A673 (cell line): Measurements from ENCODE around the gene PMFBP1. TPM values are rescaled to one million over a fixed set of nuclear protein-coding genes. Genes with fewer than 3 reads are reported as not detected.

Experiments used
- BruUV-seq: library from RNA; stranded (reverse); fragments of 400-500 nt; replicated peaks from 2 replicates; lab custom pipeline; 2021; lab: Mats Ljungman, UMichigan
- CTCF ChIA-PET: fragments of 300-600 bp; sonication (Branson Sonifier 250); formaldehyde crosslinking; loops from one replicate; lab custom pipeline; 2022; ENCODE audit warnings: antibody characterized with exemption; lab: Charles Lee
- POLR2A ChIA-PET: fragments of 300-600 bp; sonication (Branson Sonifier 250); formaldehyde crosslinking; loops from one replicate; lab custom pipeline; 2022; ENCODE audit warnings: antibody characterized with exemption; ENCODE audit not compliant: low non-redundant PET; lab: Charles Lee
- DNase-seq: peaks from one replicate; pipeline ENCODE4 v3.0.0-alpha.2; 2015; ENCODE audit warnings: low spot score
- H3K27ac ChIP-seq: fragments of 200-600 bp; sonication (generic); 2 replicates; pipeline ENCODE4 v1.5.1; 2016; ENCODE audit warnings: mixed run types, low read depth, mild to moderate bottlenecking, mixed read lengths, antibody characterized with exemption, low read length; ENCODE audit not compliant: poor library complexity, severe bottlenecking
- H3K27me3 ChIP-seq: fragments of 200-600 bp; sonication (generic); replicated peaks from 2 replicates; pipeline ENCODE4 v1.6.1; 2017; ENCODE audit warnings: mixed run types, low read depth, mild to moderate bottlenecking, mixed read lengths, antibody characterized with exemption, low read length; ENCODE audit not compliant: insufficient read depth, poor library complexity
- H3K36me3 ChIP-seq: fragments of 200-600 bp; sonication (generic); 2 replicates; pipeline ENCODE4 v1.6.1; 2016; ENCODE audit warnings: mixed run types, mild to moderate bottlenecking, mixed read lengths, antibody characterized with exemption, low read length; ENCODE audit not compliant: insufficient read depth, poor library complexity, severe bottlenecking
- H3K4me1 ChIP-seq: fragments of 200-600 bp; sonication (generic); 2 replicates; pipeline ENCODE4 v1.6.1; 2017; ENCODE audit warnings: mixed run types, mild to moderate bottlenecking, mixed read lengths, antibody characterized with exemption, low read length; ENCODE audit not compliant: insufficient read depth, poor library complexity, severe bottlenecking
- H3K4me3 ChIP-seq: fragments of 200-600 bp; sonication (generic); 2 replicates; pipeline ENCODE4 v1.5.1; 2016; ENCODE audit warnings: low read depth, mixed run types, mild to moderate bottlenecking, mixed read lengths, low read length; ENCODE audit not compliant: poor library complexity, severe bottlenecking
- H3K9me3 ChIP-seq: fragments of 200-600 bp; sonication (generic); 2 replicates; pipeline ENCODE4 v1.6.1; 2016; ENCODE audit warnings: mixed run types, low read depth, mild to moderate bottlenecking, mixed read lengths, antibody characterized with exemption, low read length; ENCODE audit not compliant: poor library complexity, severe bottlenecking
- CTCF ChIP-seq: fragments of 300-800, 200-600 bp; sonication (generic); conservative IDR thresholded peaks from 2 replicates; pipeline ENCODE4 v1.5.1; 2017; ENCODE audit warnings: low read depth, mild to moderate bottlenecking, antibody characterized with exemption, low read length, moderate library complexity, mixed read lengths
- EZH2 ChIP-seq: fragments of 200-600 bp; sonication (generic); IDR thresholded peaks from 2 replicates; pipeline ENCODE4 v1.6.1; 2017; ENCODE audit warnings: borderline replicate concordance, low read depth, mild to moderate bottlenecking, mixed read lengths, antibody characterized with exemption, low read length; ENCODE audit not compliant: poor library complexity, severe bottlenecking
- intact Hi-C: fragments of 100-400 bp; cut with micrococcal nuclease; formaldehyde crosslinking; loops from one replicate; pipeline ENCODE4 v1.10.0; 2022; ENCODE audit not compliant: unreplicated experiment
- total RNA-seq: library from RNA; stranded (reverse); gene quantifications from 2 replicates; pipeline ENCODE4 v1.2.3, GENCODE V29; 2021

Gene PMFBP1
- total RNA-seq, 1 experiment from 2014 or later, result 1.2 TPM

GRCh38 chr16:72174726-72175125 is 2.8 kb upstream of the PMFBP1 start:
- no peaks in the 10 kb centered on the region for H3K9me3 ChIP-seq
- H3K27ac ChIP-seq, result no peak overlapping the region
- POLR2A ChIA-PET, result no interaction called here
- no peak for TF ChIP-seq EZH2
- H3K4me3 ChIP-seq, result no peak overlapping the region
- peaks cover 23% of the 10 kb centered on the region for H3K27me3 ChIP-seq
- CTCF ChIA-PET, result no interaction called here
- H3K4me1 ChIP-seq, result no peaks in the 10 kb centered on the region
- DNase-seq, result no peak
- no TSS peak for BruUV-seq
- H3K36me3 ChIP-seq, result no peaks in the 10 kb centered on the region
- intact Hi-C loops, result no loop called here

GRCh38 chr16:72173997-72174396 is 2.0 kb upstream of the PMFBP1 start:
- H3K4me3 ChIP-seq, result no peak overlapping the region
- no peak for DNase-seq
- BruUV-seq, result no TSS peak
- POLR2A ChIA-PET, result no interaction called here
- no peak overlapping the region for H3K27ac ChIP-seq
- no peaks in the 10 kb centered on the region for H3K4me1 ChIP-seq
- intact Hi-C loops, result no loop called here
- no peaks in the 10 kb centered on the region for H3K36me3 ChIP-seq
- no peak for TF ChIP-seq EZH2
- no peak for TF ChIP-seq CTCF
- H3K27me3 ChIP-seq, result peaks cover 20% of the 10 kb centered on the region
- CTCF ChIA-PET, result no interaction called here
- no peaks in the 10 kb centered on the region for H3K9me3 ChIP-seq

- Histone ChIP-seq H3K4me1 (no peaks in the 10 kb centered on the region), H3K27ac (no peak overlapping the region), H3K9me3 (no peaks in the 10 kb centered on the region), H3K4me3 (no peak overlapping the region), H3K27me3 (peaks cover 14% of the 10 kb centered on the region), H3K36me3 (no peaks in the 10 kb centered on the region)
- TF ChIP-seq EZH2, result no peak
- TF ChIP-seq CTCF, result no peak
- CTCF ChIA-PET, result no interaction called here
- BruUV-seq, result no TSS peak
- no peak for DNase-seq
- intact Hi-C loops, result no loop called here
- POLR2A ChIA-PET, result no interaction called here
Measured at GRCh38 chr16:72171236-72171635, 719 bp downstream of the PMFBP1 start.

- Histone ChIP-seq H3K4me1 (no peaks in the 10 kb centered on the region), H3K9me3 (no peaks in the 10 kb centered on the region), H3K4me3 (no peak overlapping the region), H3K36me3 (no peaks in the 10 kb centered on the region), H3K27me3 (peaks cover 8% of the 10 kb centered on the region), H3K27ac (no peak overlapping the region)
- CTCF ChIA-PET, result no interaction called here
- DNase-seq, result no peak
- TF ChIP-seq CTCF (no peak), EZH2 (no peak)
- POLR2A ChIA-PET, result no interaction called here
- BruUV-seq, result no TSS peak
- intact Hi-C loops, result no loop called here
Measured at GRCh38 chr16:72169708-72170107, 2.2 kb downstream of the PMFBP1 start.
